ENCODE measurements around the gene ZBTB39. TPM values are rescaled to one million over a fixed set of nuclear protein-coding genes. Genes with fewer than 3 reads are reported as not detected.
"Not testable (repeated sequence)": the region's sequence is repeated elsewhere in the genome, so short reads cannot be mapped to it uniquely, and the experiment has no call there.

ZBTB39 gene
- total RNA-seq, 1 donor from 2014 or later, result 6.1 TPM

DNA sequence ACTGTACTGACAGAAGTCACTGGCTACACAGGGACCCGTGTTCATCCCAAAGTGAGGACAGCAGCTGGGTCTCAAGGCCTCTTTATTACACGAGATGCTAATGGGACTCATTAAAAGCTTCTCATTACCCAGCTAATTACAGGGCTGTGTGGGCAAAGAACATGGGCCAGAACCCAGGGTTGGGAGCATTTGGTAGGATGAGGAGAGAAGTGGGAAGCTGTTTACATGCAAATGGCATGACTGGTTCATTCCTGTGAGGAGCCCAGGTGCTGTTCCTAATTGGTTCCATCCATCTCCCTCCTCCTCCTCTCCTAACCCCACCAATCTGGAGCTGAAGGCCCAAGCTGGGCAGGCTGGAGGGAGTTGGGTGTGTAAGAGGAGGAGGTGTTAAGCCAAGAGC is 18.9 kb upstream of the ZBTB39 start:
- no peak overlapping the region for H3K4me3 ChIP-seq
- H3K27ac ChIP-seq, result no peak overlapping the region
- H3K27me3 ChIP-seq, result no peaks in the 10 kb centered on the region
- no peaks in the 10 kb centered on the region for H3K9me3 ChIP-seq
- H3K36me3 ChIP-seq, result no peaks in the 10 kb centered on the region
- no peak for DNase-seq (ENCODE audit: extremely low spot score in 2 of 2)
- TF ChIP-seq POLR2AphosphoS5 (IDR thresholded peaks at IDR 0.05; ENCODE audit: insufficient read depth in 1 of 2, low read depth in 1 of 2) (no peak), POLR2A (IDR thresholded peaks at IDR 0.05) (no peak)
- TF ChIP-seq, protein P1, sequence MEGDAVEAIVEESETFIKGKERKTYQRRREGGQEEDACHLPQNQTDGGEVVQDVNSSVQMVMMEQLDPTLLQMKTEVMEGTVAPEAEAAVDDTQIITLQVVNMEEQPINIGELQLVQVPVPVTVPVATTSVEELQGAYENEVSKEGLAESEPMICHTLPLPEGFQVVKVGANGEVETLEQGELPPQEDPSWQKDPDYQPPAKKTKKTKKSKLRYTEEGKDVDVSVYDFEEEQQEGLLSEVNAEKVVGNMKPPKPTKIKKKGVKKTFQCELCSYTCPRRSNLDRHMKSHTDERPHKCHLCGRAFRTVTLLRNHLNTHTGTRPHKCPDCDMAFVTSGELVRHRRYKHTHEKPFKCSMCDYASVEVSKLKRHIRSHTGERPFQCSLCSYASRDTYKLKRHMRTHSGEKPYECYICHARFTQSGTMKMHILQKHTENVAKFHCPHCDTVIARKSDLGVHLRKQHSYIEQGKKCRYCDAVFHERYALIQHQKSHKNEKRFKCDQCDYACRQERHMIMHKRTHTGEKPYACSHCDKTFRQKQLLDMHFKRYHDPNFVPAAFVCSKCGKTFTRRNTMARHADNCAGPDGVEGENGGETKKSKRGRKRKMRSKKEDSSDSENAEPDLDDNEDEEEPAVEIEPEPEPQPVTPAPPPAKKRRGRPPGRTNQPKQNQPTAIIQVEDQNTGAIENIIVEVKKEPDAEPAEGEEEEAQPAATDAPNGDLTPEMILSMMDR (IDR thresholded peaks at IDR 0.05), result no peak
- intact Hi-C loops (cut with DNase I), result no loop called here
- no peaks in the 10 kb centered on the region for H3K4me1 ChIP-seq

DNA sequence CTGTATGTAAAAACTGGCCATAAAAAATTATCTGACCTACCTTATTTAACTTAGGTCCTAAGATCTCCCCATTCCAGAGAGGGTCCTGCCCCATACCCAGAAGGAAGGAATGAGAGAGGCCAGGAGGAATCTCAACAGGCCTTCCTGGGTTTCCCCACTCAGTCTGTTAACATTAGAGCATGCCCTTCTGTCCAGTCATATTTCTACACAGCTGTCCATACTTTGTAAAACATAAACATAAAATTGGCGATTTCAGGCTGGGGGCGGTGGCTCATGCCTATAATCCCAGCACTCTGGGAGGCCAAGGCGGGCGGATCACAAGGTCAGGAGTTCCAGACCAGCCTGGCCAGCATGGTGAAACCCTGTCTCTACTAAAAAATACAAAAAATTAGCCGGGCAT is 16.0 kb upstream of the ZBTB39 start:
- H3K27me3 ChIP-seq; H3K4me1 ChIP-seq; H3K36me3 ChIP-seq; H3K9me3 ChIP-seq; H3K4me3 ChIP-seq; DNase-seq (ENCODE audit: extremely low spot score in 2 of 2); H3K27ac ChIP-seq; intact Hi-C loops (cut with DNase I): not testable (repeated sequence)

DNA sequence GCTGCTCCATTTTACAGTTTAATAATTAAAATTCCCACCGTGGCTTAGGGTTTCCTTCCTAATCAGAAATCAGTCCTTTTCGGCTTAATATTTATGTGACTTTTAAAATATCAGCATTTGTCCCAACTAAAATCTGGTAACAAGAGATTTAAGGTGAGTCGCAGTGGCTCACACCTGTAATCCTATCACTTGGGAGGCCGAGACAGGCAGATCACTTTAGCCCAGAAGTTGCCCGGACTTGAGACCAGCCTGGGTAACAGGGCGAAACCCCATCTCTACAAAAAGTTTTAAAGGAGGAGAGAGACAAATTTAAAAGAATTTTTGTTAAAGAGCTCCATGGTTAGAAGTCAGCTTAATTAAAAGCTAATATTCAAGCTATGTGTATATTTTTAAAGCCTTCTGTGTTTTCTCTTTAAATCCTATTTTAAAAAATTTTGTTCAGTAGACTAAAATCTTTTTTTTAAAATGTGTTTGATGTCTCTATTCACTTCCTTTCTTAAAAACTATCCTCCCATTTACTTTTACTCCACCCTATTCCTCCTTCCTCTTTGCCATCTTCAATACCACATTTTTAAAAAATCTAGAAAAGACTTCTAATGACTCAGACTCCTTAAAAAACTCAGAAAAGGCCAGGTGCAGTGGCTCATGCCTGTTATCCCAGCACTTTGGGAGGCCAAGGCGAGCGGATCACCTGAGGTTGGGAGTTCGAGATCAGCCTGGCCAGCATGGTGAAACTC is 13.8 kb upstream of the ZBTB39 start:
- Histone ChIP-seq H3K27ac (no peak overlapping the region), H3K36me3 (no peaks in the 10 kb centered on the region), H3K4me1 (no peaks in the 10 kb centered on the region), H3K27me3 (no peaks in the 10 kb centered on the region), H3K4me3 (no peak overlapping the region), H3K9me3 (no peaks in the 10 kb centered on the region)
- TF ChIP-seq POLR2A (IDR thresholded peaks at IDR 0.05) (no peak), POLR2AphosphoS5 (IDR thresholded peaks at IDR 0.05; ENCODE audit: insufficient read depth in 1 of 2, low read depth in 1 of 2) (no peak)
- TF ChIP-seq, protein P1 (IDR thresholded peaks at IDR 0.05), result no peak
- intact Hi-C loops (cut with DNase I), result no loop called here
- no peak for DNase-seq (ENCODE audit: extremely low spot score in 2 of 2)

DNA sequence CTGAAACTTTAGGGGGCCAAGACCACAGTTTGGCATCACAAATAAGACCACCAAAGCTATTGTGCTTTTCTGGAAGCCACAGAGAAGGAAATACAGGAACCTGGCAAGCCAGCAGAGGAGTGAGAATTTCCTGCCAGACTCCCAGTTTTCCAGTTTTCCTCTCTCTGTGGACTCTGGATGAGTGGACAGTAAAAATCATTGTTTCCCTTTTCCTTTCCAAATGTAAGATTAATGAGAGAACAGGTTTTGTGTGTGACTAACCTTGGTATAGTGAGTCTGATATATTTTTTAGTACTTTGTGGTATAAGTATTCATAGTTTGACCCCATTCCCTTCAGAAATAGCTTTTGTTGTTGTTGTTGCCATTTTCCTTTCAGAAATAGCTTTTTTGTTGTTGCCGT is 12.6 kb upstream of the ZBTB39 start:
- DNase-seq (ENCODE audit: extremely low spot score in 2 of 2), result no peak
- Histone ChIP-seq H3K9me3 (no peaks in the 10 kb centered on the region), H3K4me1 (no peaks in the 10 kb centered on the region), H3K36me3 (no peaks in the 10 kb centered on the region), H3K4me3 (no peak overlapping the region), H3K27ac (no peak overlapping the region), H3K27me3 (no peaks in the 10 kb centered on the region)
- TF ChIP-seq POLR2A (IDR thresholded peaks at IDR 0.05) (no peak), POLR2AphosphoS5 (IDR thresholded peaks at IDR 0.05; ENCODE audit: insufficient read depth in 1 of 2, low read depth in 1 of 2) (no peak)
- TF ChIP-seq, protein P1 (IDR thresholded peaks at IDR 0.05), result no peak
- intact Hi-C loops (cut with DNase I), result no loop called here

DNA sequence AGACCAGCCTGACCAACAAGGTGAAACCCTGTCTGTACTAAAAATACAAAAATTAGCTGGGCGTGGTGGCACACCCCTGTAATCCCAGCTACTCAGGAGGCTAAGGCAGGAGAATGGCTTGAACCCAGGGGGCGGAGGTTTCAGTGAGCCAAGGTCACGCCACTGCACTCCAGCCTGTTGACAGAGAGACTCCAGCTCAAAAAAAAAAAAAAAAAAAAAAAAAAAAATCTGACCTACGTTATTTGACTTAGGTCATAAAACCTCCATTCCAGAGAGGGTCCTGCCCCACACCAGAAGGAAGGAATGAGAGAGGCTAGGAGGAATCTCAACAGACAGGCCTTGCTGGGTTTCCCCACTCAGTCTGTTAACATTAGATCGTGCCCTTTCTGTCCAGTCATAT is 12.0 kb upstream of the ZBTB39 start:
- H3K4me3 ChIP-seq; DNase-seq (ENCODE audit: extremely low spot score in 2 of 2); H3K27ac ChIP-seq; H3K36me3 ChIP-seq; H3K4me1 ChIP-seq; H3K9me3 ChIP-seq; H3K27me3 ChIP-seq; intact Hi-C loops (cut with DNase I): not testable (repeated sequence)

DNA sequence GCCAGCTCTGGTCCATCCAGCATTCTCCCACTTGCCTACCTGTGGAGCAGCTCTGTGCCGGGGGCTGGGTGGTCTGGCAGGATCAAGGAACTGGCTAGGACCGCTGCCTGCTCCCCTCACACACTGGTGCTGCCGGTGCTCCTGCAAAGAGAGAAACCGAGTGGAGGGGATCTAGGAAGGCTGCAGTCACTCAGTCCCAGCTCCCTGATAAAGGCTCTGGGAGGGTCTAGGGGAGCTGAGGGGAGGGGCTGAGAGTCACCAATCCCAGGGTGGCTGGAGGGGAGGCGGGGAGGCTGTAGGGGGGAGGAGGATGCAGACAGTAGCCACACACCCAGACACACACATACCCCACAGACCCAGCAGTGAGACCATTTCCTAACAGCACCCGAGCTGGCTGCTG is 10.0 kb upstream of the ZBTB39 start, which contains the start of gene TAC3:
Gene TAC3, minus strand, starts transcription at position 182 of the 400 bp plus-strand sequence. CDS start 732 bp downstream, outside the sequence.
- Histone ChIP-seq H3K9me3 (no peaks in the 10 kb centered on the region), H3K27me3 (no peaks in the 10 kb centered on the region), H3K4me1 (no peaks in the 10 kb centered on the region), H3K4me3 (no peak within 1 kb of the TSS), H3K27ac (no peak within 1 kb of the TSS), H3K36me3 (no peaks in the 10 kb centered on the region)
- TF ChIP-seq, protein P1 (IDR thresholded peaks at IDR 0.05), result no peak
- TF ChIP-seq POLR2A (IDR thresholded peaks at IDR 0.05) (no peak), POLR2AphosphoS5 (IDR thresholded peaks at IDR 0.05; ENCODE audit: insufficient read depth in 1 of 2, low read depth in 1 of 2) (no peak)
- intact Hi-C loops (cut with DNase I), result no loop called here
- no peak for DNase-seq (ENCODE audit: extremely low spot score in 2 of 2)
